HFF-Myc (cell line): ENCODE measurements around the gene FAM174C.

Experiments
- DNase-seq: peaks from one replicate; pipeline ENCODE4 v3.0.0-alpha.2; 2011; ENCODE audit warnings: low read depth; ENCODE audit errors: extremely low read depth
- H3K4me3 ChIP-seq: replicated peaks from 2 replicates; pipeline ENCODE4 v1.5.1; 2011; ENCODE audit warnings: low read depth, mild to moderate bottlenecking, control low read depth, low read length
- CTCF ChIP-seq: IDR thresholded peaks from 2 replicates; pipeline ENCODE4 v1.5.1; 2012; ENCODE audit warnings: mild to moderate bottlenecking, low read depth, low read length, control low read depth; ENCODE audit errors: missing control alignments

FAM174C gene

GRCh38 chr19:1252821-1253513 is 22.4 kb upstream of the FAM174C start:
- H3K4me3 ChIP-seq, result peak overlapping the region; percentile 77
- TF ChIP-seq CTCF, result no peak
- DNase-seq, result no peak

- no peak for DNase-seq
- no peak for TF ChIP-seq CTCF
- H3K4me3 ChIP-seq, result peak overlapping the region; percentile 77
Observed at GRCh38 chr19:1253514-1254080, 21.7 kb upstream of the FAM174C start.

- no peak overlapping the region for H3K4me3 ChIP-seq
- DNase-seq, result no peak
- TF ChIP-seq CTCF, result no peak
Observed at GRCh38 chr19:1254081-1254527, 21.2 kb upstream of the FAM174C start.

GRCh38 chr19:1254530-1255185 is 20.7 kb upstream of the FAM174C start:
- H3K4me3 ChIP-seq, result no peak overlapping the region
- no peak for TF ChIP-seq CTCF
- no peak for DNase-seq

GRCh38 chr19:1255186-1256161 is 19.9 kb upstream of the FAM174C start:
- DNase-seq, result no peak
- TF ChIP-seq CTCF, result no peak
- no peak overlapping the region for H3K4me3 ChIP-seq
